Left ventricle myocardium inferior (tissue), 1 donor: ENCODE measurements around the gene OPCML. TPM values are rescaled to one million over a fixed set of nuclear protein-coding genes. Genes with fewer than 3 reads are reported as not detected.
A peak's percentile ranks its signal among the peaks of the same experiment; 100 is the strongest.

Experiments
- DNase-seq: peaks from one replicate; pipeline ENCODE4 v3.0.0-alpha.2; 2020
- H3K27ac ChIP-seq: fragments of 200-600 bp; replicated peaks from 2 replicates; pipeline ENCODE4 v1.8.0; 2021
- H3K27me3 ChIP-seq: fragments of 200-600 bp; 2 replicates; pipeline ENCODE4 v1.8.0; 2021; ENCODE audit warnings: low read depth
- H3K36me3 ChIP-seq: fragments of 200-600 bp; 2 replicates; pipeline ENCODE4 v1.8.0; 2021
- H3K4me1 ChIP-seq: fragments of 200-600 bp; 2 replicates; pipeline ENCODE4 v1.8.0; 2021
- H3K4me3 ChIP-seq: fragments of 200-600 bp; 2 replicates; pipeline ENCODE4 v1.8.0; 2021; ENCODE audit warnings: mild to moderate bottlenecking, moderate library complexity
- H3K9me3 ChIP-seq: fragments of 200-600 bp; replicated peaks from 2 replicates; pipeline ENCODE4 v1.8.0; 2021
- intact Hi-C: fragments of 100-400 bp; cut with micrococcal nuclease; formaldehyde crosslinking; loops from one replicate; pipeline ENCODE4 v1.11.0; 2022
- total RNA-seq: library from RNA; stranded (reverse); fragmentation: NEBNext Ultra II Directional; extraction: Animal tissue kit (Norgen Biotek cat#: 25700); gene quantifications from one replicate; pipeline ENCODE4 v1.2.1, GENCODE V29; 2021
- TF ChIP-seq, protein P1 (sequence below): fragments of 200-600 bp; IDR thresholded peaks from 2 replicates; pipeline ENCODE4 v1.8.0; 2021; ENCODE audit warnings: antibody characterized with exemption, mild to moderate bottlenecking, borderline replicate concordance
- donor health status: DM: no; HTN: yes; CAD: no; lungs with severe emphysema.

The OPCML gene
- total RNA-seq, 1 donor from 2014 or later = 0.63 TPM

DNA sequence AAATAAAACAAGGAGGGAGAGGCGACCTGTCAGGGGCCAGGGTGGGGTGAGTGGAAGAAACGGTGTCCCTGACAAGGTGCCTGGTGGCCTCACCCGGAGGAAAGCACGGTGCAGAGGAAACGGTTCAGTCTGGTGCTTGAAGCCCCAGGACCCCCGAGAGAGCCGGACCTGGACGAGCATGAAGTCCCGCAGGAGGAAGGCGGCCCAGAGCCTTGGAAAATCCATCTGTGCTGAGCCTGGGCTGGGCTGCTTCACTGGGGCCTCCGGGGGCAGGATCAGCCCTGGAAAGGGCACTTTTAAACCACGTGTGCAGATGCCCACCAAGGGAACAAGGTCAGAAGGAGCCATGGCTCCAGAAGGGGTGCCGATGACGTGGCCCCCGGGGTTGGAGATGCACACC, 467.3 kb downstream of the OPCML start:
- TF ChIP-seq, protein P1, sequence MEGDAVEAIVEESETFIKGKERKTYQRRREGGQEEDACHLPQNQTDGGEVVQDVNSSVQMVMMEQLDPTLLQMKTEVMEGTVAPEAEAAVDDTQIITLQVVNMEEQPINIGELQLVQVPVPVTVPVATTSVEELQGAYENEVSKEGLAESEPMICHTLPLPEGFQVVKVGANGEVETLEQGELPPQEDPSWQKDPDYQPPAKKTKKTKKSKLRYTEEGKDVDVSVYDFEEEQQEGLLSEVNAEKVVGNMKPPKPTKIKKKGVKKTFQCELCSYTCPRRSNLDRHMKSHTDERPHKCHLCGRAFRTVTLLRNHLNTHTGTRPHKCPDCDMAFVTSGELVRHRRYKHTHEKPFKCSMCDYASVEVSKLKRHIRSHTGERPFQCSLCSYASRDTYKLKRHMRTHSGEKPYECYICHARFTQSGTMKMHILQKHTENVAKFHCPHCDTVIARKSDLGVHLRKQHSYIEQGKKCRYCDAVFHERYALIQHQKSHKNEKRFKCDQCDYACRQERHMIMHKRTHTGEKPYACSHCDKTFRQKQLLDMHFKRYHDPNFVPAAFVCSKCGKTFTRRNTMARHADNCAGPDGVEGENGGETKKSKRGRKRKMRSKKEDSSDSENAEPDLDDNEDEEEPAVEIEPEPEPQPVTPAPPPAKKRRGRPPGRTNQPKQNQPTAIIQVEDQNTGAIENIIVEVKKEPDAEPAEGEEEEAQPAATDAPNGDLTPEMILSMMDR = no peak
- peaks cover 36% of the 10 kb centered on the region for H3K27me3 ChIP-seq
- intact Hi-C loops = no loop called here
- no peak for DNase-seq
- peak overlapping the region; percentile 77 for H3K27ac ChIP-seq
- no peaks in the 10 kb centered on the region for H3K36me3 ChIP-seq
- H3K9me3 ChIP-seq = no peaks in the 10 kb centered on the region
- peak overlapping the region; percentile 74 for H3K4me3 ChIP-seq
- peaks cover 15% of the 10 kb centered on the region for H3K4me1 ChIP-seq

DNA sequence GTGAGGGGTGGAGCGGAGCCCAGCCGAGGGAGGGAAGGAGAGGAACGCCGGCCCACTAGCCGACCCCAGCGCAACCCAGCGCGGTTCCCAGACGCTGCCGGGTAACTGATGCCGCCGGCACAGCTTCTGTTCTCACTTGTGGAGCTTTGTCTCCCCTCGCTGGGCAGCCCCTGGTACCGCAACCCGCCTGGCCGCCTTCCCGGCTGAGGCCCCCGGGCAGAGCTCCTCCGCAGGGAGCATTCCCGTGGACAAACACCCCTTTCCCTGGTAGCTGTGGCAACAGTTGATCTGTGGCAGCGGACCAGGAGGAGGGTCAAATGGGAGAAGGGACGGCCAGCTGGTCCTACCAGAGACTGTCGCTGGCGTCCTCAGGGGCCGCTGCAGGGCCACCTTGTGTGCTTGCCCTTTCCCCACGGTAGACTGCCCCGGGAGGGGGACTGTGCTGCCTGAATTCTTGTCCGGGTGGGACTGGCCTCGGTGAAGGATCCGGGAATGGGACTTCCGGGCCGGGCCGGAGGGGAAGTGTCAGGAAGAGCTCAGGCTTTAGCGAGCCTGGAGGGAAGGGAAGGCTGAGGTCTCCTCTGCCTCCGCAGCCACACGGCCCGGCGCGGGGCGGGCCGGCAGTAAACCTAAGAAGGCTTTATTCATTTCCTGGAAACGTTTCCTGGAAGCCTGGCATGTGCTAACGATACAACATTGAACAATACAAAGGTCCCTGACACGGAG, 468.0 kb downstream of the OPCML start:
- TF ChIP-seq, protein P1 = peak; percentile 79
- Histone ChIP-seq H3K36me3 (no peaks in the 10 kb centered on the region), H3K4me3 (peak overlapping the region; percentile 74), H3K27me3 (peaks cover 36% of the 10 kb centered on the region), H3K9me3 (no peaks in the 10 kb centered on the region), H3K4me1 (peaks cover 15% of the 10 kb centered on the region), H3K27ac (peak overlapping the region; percentile 77)
- intact Hi-C loops = no loop called here
- DNase-seq = peak; percentile 63

- intact Hi-C loops = no loop called here
- Histone ChIP-seq H3K4me3 (no peak overlapping the region), H3K4me1 (no peaks in the 10 kb centered on the region), H3K27me3 (peaks cover 57% of the 10 kb centered on the region), H3K36me3 (no peaks in the 10 kb centered on the region), H3K27ac (no peak overlapping the region), H3K9me3 (no peaks in the 10 kb centered on the region)
- TF ChIP-seq, protein P1 = no peak
- no peak for DNase-seq
Measured at GRCh38 chr11:133058501-133058900, 473.8 kb downstream of the OPCML start.

- Histone ChIP-seq H3K27ac (no peak overlapping the region), H3K9me3 (no peaks in the 10 kb centered on the region), H3K4me1 (peaks cover 10% of the 10 kb centered on the region), H3K36me3 (no peaks in the 10 kb centered on the region), H3K27me3 (peaks cover 41% of the 10 kb centered on the region), H3K4me3 (no peak overlapping the region)
- intact Hi-C loops = no loop called here
- no peak for DNase-seq
- TF ChIP-seq, protein P1 = no peak
Measured at GRCh38 chr11:133053124-133053776, 479.1 kb downstream of the OPCML start.

GRCh38 chr11:133052537-133052936, 479.8 kb downstream of the OPCML start:
- intact Hi-C loops = no loop called here
- Histone ChIP-seq H3K36me3 (no peaks in the 10 kb centered on the region), H3K4me3 (no peak overlapping the region), H3K27me3 (peaks cover 41% of the 10 kb centered on the region), H3K9me3 (no peaks in the 10 kb centered on the region), H3K27ac (no peak overlapping the region), H3K4me1 (peaks cover 10% of the 10 kb centered on the region)
- DNase-seq = peak; percentile 28
- TF ChIP-seq, protein P1 = no peak
